ENCODE results near the gene MRO.

DNA sequence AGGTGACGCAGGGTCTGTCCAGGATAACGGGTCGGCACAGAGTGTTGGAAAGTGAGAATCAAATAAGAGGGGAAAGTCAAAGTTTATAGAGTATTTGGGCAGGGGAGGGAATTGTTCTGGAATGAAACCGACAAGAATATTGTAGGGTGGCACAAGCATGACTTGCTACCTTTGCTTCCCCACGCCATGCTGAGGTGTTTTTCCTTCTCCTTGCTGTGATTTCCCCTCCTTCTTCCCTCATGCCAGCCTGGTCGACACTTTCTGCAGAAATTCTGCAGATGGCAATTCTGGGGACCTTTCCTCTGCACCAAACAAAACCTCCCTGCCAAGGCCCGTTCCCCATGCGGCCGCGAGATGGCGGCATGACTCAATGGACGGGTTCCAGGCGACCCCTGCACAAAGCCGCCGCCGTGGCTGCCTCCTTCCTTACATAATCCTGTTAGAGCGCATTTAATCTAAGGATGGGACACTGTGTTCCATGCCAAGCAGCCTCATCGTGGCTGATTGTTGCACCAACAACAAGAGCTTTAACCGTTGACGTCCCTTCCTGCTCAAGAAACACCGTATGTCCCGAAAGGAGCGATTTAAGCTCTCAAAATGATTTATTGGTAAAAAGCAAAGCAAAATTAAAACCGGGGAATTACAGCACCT is at the start of gene MRO:
- TF ChIP-seq, protein P1, sequence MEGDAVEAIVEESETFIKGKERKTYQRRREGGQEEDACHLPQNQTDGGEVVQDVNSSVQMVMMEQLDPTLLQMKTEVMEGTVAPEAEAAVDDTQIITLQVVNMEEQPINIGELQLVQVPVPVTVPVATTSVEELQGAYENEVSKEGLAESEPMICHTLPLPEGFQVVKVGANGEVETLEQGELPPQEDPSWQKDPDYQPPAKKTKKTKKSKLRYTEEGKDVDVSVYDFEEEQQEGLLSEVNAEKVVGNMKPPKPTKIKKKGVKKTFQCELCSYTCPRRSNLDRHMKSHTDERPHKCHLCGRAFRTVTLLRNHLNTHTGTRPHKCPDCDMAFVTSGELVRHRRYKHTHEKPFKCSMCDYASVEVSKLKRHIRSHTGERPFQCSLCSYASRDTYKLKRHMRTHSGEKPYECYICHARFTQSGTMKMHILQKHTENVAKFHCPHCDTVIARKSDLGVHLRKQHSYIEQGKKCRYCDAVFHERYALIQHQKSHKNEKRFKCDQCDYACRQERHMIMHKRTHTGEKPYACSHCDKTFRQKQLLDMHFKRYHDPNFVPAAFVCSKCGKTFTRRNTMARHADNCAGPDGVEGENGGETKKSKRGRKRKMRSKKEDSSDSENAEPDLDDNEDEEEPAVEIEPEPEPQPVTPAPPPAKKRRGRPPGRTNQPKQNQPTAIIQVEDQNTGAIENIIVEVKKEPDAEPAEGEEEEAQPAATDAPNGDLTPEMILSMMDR (IDR thresholded peaks at IDR 0.05 in 2 of 3, conservative IDR thresholded peaks at IDR 0.05 in 1 of 3; ENCODE audit: control insufficient read depth in 2 of 3, extremely low read depth in 1 of 3, insufficient read depth in 1 of 3, low read depth in 3 of 3, low read length in 3 of 3), result peak; percentile 95 to 97 (median 96)
- TF ChIP-seq EZH2 (IDR thresholded peaks at IDR 0.05; ENCODE audit: borderline replicate concordance, control insufficient read depth, low read depth, low read length) (no peak), TCF7 (IDR thresholded peaks at IDR 0.05; ENCODE audit: borderline replicate concordance) (no peak), POLR2AphosphoS5 (IDR thresholded peaks at IDR 0.05; ENCODE audit: low read length) (no peak), BCL11A (IDR thresholded peaks at IDR 0.05; ENCODE audit: low read depth, low read length) (no peak), SIN3A (IDR thresholded peaks at IDR 0.05; ENCODE audit: low read depth, low read length) (no peak), GABPA (IDR thresholded peaks at IDR 0.05; ENCODE audit: low read depth) (0 out of 2 replicates have a peak, but pooled peaks have one; percentile 12), TAF1 (IDR thresholded peaks at IDR 0.05; ENCODE audit: borderline replicate concordance, low read depth, low read length) (no peak), SRF (IDR thresholded peaks at IDR 0.05; ENCODE audit: low read depth in 2 of 2, low read length in 2 of 2) (no peak), CHD2 (IDR thresholded peaks at IDR 0.05; ENCODE audit: borderline replicate concordance, low read depth, low read length) (no peak), MXI1 (IDR thresholded peaks at IDR 0.05; ENCODE audit: low read depth, low read length) (no peak), RAD21 (IDR thresholded peaks at IDR 0.05; ENCODE audit: insufficient read depth, low read depth, low read length) (peak; percentile 97), POLR2A (IDR thresholded peaks at IDR 0.05; ENCODE audit: low read depth, low read length) (no peak), SMARCA5 (IDR thresholded peaks at IDR 0.05) (peak; percentile 44; the same call in 1 of the 2 replicates)
